ENCODE results near the gene LUZP1. TPM values are rescaled to one million over a fixed set of nuclear protein-coding genes. Genes with fewer than 3 reads are reported as not detected.

The LUZP1 gene
- total RNA-seq, 4 donors from 2014 or later: 9.1 to 41.4 (median 27.3) TPM

DNA sequence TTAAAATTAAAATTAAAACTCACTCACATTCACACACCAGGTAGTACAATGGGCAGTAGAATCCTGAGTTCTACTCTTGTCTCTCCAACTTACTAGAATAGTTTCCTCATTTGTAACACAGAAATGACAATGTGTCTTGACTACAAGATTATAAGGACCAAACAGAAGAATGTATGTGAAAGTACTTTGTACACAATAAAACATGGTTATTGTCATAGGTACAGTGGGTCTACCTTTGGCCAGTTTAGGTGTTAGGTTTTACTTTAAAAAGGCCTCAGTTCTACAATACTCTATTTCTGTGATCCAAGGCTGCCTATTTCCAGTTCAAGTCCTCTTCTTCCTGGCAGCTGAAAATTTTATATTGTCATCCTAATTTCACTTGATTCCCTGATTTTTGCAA lies 50.2 kb downstream of the LUZP1 start:
- no peak overlapping the region for H3K27ac ChIP-seq
- H3K4me1 ChIP-seq: no peaks in the 10 kb centered on the region

DNA sequence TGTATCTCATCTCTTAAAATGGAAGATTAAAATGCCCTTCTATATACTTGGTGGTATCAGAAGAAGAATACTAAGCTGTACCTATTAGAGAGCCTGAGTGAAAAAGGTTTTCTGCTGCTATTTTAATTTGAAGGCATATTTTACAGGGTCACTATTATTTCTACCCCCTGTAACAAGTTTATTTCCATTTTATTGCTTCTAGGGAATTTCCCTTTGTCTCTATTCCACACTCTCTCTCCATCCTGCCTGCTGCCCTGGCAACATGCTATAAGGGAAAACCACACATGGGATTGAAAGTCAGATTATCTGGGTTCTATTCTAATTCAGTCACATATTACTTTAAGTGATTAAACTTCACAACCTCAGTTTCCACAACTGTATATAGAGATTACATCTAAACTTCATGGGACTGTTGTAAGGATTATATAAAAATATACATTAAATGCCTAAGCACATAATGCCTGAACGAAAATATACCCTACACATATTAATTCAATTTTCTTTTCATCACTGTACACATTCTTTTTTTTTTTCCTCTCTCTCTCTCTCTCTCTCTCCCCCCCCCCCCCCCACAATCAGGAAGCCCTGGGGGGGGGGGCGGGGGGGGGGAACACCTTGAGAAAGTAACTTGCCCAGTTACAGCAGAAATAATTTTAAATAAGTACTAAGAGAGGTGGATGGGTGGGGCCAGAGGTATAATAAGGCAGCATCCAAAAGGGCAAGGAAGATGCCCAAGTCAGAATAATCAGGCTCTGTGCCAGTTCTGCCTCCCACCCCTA lies 51.5 kb downstream of the LUZP1 start:
- DNase-seq: no peak
- Histone ChIP-seq H3K4me3 (no peak overlapping the region), H3K27me3 (no peaks in the 10 kb centered on the region), H3K36me3 (no peaks in the 10 kb centered on the region), H3K9me3 (no peaks in the 10 kb centered on the region), H3K27ac (no peak overlapping the region), H3K4me1 (no peaks in the 10 kb centered on the region)
- intact Hi-C loops (cut with DNase I; ENCODE audit: low total_unique reads): no loop called here
- TF ChIP-seq POLR2A (IDR thresholded peaks at IDR 0.05): no peak
- TF ChIP-seq, protein P1, sequence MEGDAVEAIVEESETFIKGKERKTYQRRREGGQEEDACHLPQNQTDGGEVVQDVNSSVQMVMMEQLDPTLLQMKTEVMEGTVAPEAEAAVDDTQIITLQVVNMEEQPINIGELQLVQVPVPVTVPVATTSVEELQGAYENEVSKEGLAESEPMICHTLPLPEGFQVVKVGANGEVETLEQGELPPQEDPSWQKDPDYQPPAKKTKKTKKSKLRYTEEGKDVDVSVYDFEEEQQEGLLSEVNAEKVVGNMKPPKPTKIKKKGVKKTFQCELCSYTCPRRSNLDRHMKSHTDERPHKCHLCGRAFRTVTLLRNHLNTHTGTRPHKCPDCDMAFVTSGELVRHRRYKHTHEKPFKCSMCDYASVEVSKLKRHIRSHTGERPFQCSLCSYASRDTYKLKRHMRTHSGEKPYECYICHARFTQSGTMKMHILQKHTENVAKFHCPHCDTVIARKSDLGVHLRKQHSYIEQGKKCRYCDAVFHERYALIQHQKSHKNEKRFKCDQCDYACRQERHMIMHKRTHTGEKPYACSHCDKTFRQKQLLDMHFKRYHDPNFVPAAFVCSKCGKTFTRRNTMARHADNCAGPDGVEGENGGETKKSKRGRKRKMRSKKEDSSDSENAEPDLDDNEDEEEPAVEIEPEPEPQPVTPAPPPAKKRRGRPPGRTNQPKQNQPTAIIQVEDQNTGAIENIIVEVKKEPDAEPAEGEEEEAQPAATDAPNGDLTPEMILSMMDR (IDR thresholded peaks at IDR 0.05): no peak

More for the DNA sequence above, 50.2 kb downstream of the LUZP1 start:
- intact Hi-C loops (cut with DNase I; ENCODE audit: low total_unique reads): no loop called here
- DNase-seq: no peak
- H3K36me3 ChIP-seq: no peaks in the 10 kb centered on the region
- H3K4me3 ChIP-seq: no peak overlapping the region
- no peaks in the 10 kb centered on the region for H3K27me3 ChIP-seq
- no peak for TF ChIP-seq POLR2A (IDR thresholded peaks at IDR 0.05)
- TF ChIP-seq, protein P1 (IDR thresholded peaks at IDR 0.05): no peak
- no peaks in the 10 kb centered on the region for H3K9me3 ChIP-seq

DNA sequence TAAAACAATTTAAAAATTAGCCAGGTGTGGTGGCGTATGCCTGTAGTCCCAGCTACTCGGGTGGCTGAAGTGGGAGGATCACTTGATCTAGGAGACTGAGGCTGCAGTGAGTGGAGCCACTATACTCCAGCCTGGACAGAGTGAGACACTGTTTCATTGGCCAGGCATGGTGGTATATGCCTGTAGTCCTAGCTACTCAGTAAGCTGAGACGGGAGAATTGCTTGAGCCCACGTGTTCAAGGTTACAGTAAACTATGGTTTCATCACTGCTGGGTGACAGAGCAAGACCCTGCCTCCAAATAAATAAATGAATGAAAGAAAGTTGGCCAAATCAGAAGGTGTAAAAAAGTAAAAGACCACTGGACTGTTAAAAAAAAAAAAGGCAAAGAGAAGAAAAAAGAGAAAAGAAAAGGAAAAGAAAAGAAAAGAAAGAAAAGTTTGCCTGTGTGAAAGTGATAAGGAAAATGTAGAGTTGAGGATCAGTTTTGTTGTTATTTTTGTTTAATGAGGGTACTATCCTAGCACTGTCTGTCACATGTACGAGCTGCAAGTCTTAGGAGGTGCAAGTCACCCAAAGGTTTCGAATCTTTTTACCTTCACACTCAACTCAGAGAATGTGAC lies 52.3 kb downstream of the LUZP1 start:
- H3K27ac ChIP-seq: no peak overlapping the region
- no peak for DNase-seq
- TF ChIP-seq, protein P1 (IDR thresholded peaks at IDR 0.05): no peak
- no peak for TF ChIP-seq POLR2A (IDR thresholded peaks at IDR 0.05)
- no peaks in the 10 kb centered on the region for H3K36me3 ChIP-seq
- intact Hi-C loops (cut with DNase I; ENCODE audit: low total_unique reads): no loop called here
- no peaks in the 10 kb centered on the region for H3K27me3 ChIP-seq
- H3K4me3 ChIP-seq: no peak overlapping the region
- H3K4me1 ChIP-seq: no peaks in the 10 kb centered on the region
- H3K9me3 ChIP-seq: no peaks in the 10 kb centered on the region

DNA sequence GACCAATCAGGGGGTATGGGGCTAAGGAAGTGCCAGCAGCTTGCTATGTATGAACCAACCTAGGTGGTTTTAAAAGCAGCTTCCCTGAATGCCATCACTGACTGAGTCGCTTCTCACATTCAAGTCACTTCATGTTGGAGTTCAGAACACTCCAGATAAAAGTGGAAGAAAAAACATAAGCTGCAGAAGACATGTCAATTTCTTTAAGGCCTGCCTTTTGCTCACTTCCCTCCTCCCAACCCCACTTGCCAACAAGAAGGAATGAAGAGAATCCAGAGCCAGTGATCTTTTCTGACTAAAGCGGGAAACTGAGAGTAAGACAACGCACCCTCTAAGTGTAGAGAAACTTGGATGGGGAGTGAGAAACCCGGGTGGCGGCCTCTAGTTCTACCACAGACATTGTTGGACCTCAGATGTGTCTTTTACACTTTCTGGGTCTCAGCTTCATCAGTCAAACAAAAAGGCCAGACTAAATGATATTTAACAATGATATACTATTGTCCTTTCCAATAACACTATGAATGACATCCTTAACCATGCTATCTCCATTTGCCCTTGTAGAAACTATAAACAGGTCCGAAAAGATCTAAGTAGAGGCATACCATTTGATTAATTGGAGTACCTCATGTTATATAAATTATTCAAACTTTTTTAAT lies 54.1 kb downstream of the LUZP1 start:
- Histone ChIP-seq H3K9me3 (no peaks in the 10 kb centered on the region), H3K4me3 (no peak overlapping the region), H3K27me3 (no peaks in the 10 kb centered on the region), H3K27ac (peak overlapping the region in 1 of 2 donors; percentile 6), H3K4me1 (no peaks in the 10 kb centered on the region), H3K36me3 (no peaks in the 10 kb centered on the region)
- no peak for DNase-seq
- TF ChIP-seq POLR2A (IDR thresholded peaks at IDR 0.05): no peak
- TF ChIP-seq, protein P1 (IDR thresholded peaks at IDR 0.05): no peak
- intact Hi-C loops (cut with DNase I; ENCODE audit: low total_unique reads): no loop called here
